GM23338 (cell line): ENCODE results near the gene DSEL. TPM values are rescaled to one million over a fixed set of nuclear protein-coding genes. Genes with fewer than 3 reads are reported as not detected.

Experiments
- ATAC-seq: fragments of 200-7000 bp; cut with Tn5 transposase; 3 replicates; pipeline ENCODE4 v1.9.1; 2020
- DNase-seq: peaks from one replicate; pipeline ENCODE4 v3.0.0-alpha.2; 2015; ENCODE audit warnings: low spot score
- H2AFZ ChIP-seq: fragments of 200-600 bp; sonication (generic); 2 replicates; pipeline ENCODE4 v1.8.0; 2016; ENCODE audit warnings: antibody characterized with exemption, mild to moderate bottlenecking, moderate library complexity
- H3F3A ChIP-seq: fragments of 200-600 bp; sonication (generic); replicated peaks from 2 replicates; pipeline ENCODE4 v1.8.0; 2017; ENCODE audit warnings: antibody characterized with exemption, mixed run types, low read depth
- H3K27ac ChIP-seq: fragments of 200-600 bp; sonication (generic); 2 replicates; pipeline ENCODE4 v1.6.1; 2016; ENCODE audit warnings: low read depth
- H3K27me3 ChIP-seq: fragments of 200-600 bp; sonication (generic); 2 replicates; pipeline ENCODE4 v1.8.0; 2016; ENCODE audit warnings: mild to moderate bottlenecking, mixed run types, moderate library complexity; ENCODE audit not compliant: insufficient read depth
- H3K36me3 ChIP-seq: fragments of 200-600 bp; sonication (generic); 2 replicates; pipeline ENCODE4 v1.8.0; 2016; ENCODE audit warnings: mild to moderate bottlenecking; ENCODE audit not compliant: insufficient read depth
- H3K4me1 ChIP-seq: fragments of 200-600 bp; sonication (generic); 2 replicates; pipeline ENCODE4 v1.8.0; 2016; ENCODE audit warnings: mild to moderate bottlenecking, moderate library complexity; ENCODE audit not compliant: insufficient read depth
- H3K4me2 ChIP-seq: fragments of 200-600 bp; sonication (generic); 2 replicates; pipeline ENCODE4 v1.7.1; 2017; ENCODE audit warnings: mixed run types
- H3K4me3 ChIP-seq: fragments of 200-600 bp; sonication (generic); 2 replicates; pipeline ENCODE4 v1.6.1; 2016; ENCODE audit warnings: mixed run types
- H3K79me2 ChIP-seq: fragments of 200-600 bp; sonication (generic); replicated peaks from 2 replicates; pipeline ENCODE4 v1.8.0; 2017; ENCODE audit warnings: mild to moderate bottlenecking; ENCODE audit not compliant: insufficient read depth
- H3K9me2 ChIP-seq: fragments of 200-600 bp; sonication (generic); 2 replicates; pipeline ENCODE4 v1.8.0; 2017; ENCODE audit not compliant: insufficient read depth
- H4K20me1 ChIP-seq: fragments of 200-600 bp; sonication (generic); replicated peaks from 2 replicates; pipeline ENCODE4 v1.8.0; 2017; ENCODE audit warnings: mild to moderate bottlenecking; ENCODE audit not compliant: insufficient read depth
- H3K27ac Mint-ChIP-seq: 2 replicates; pipeline ENCODE4 v1.8.0; 2020; ENCODE audit warnings: inconsistent platforms, mild to moderate bottlenecking, moderate library complexity, mixed read lengths
- H3K27me3 Mint-ChIP-seq: 3 replicates; pipeline ENCODE4 v1.8.0; 2022; ENCODE audit warnings: low read depth, mild to moderate bottlenecking, moderate library complexity, mixed read lengths, inconsistent platforms; ENCODE audit not compliant: insufficient read depth, poor library complexity
- H3K36me3 Mint-ChIP-seq: 3 replicates; pipeline ENCODE4 v1.8.0; 2021; ENCODE audit warnings: low read depth, mild to moderate bottlenecking, inconsistent platforms, moderate library complexity, mixed read lengths
- H3K4me1 Mint-ChIP-seq: 3 replicates; pipeline ENCODE4 v1.8.0; 2020; ENCODE audit warnings: mild to moderate bottlenecking, inconsistent platforms, mixed read lengths
- H3K4me3 Mint-ChIP-seq: 3 replicates; pipeline ENCODE4 v1.8.0; 2021; ENCODE audit warnings: moderate library complexity, mild to moderate bottlenecking, inconsistent platforms, mixed read lengths
- H3K9me3 Mint-ChIP-seq: 3 replicates; pipeline ENCODE4 v1.8.0; 2020; ENCODE audit warnings: moderate library complexity, mild to moderate bottlenecking, inconsistent platforms, mixed read lengths
- CREB1 ChIP-seq: fragments of 250-450 bp; sonication (Bioruptor Pico); IDR thresholded peaks from 2 replicates; pipeline ENCODE4 v1.5.0; 2020; ENCODE audit warnings: low read depth, mild to moderate bottlenecking, moderate library complexity
- EZH2 ChIP-seq: fragments of 200-600 bp; sonication (generic); IDR thresholded peaks from one replicate; pipeline ENCODE4 v1.8.0; 2017; ENCODE audit warnings: antibody characterized with exemption, mild to moderate bottlenecking, low read depth; ENCODE audit not compliant: unreplicated experiment
- EZH2phosphoT487 ChIP-seq: fragments of 200-600 bp; sonication (generic); IDR thresholded peaks from one replicate; pipeline ENCODE4 v1.8.1; 2018; ENCODE audit warnings: antibody characterized with exemption; ENCODE audit not compliant: unreplicated experiment
- JUNB ChIP-seq: IDR thresholded peaks from one replicate; pipeline ENCODE4 v1.6.1; 2016; ENCODE audit warnings: antibody characterized with exemption; ENCODE audit not compliant: unreplicated experiment
- NANOG ChIP-seq: IDR thresholded peaks from 2 replicates; pipeline ENCODE4 v1.6.1; 2016; ENCODE audit warnings: antibody characterized with exemption, borderline replicate concordance
- POLR2AphosphoS5 ChIP-seq: IDR thresholded peaks from 2 replicates; pipeline ENCODE4 v1.6.1; 2016; ENCODE audit warnings: antibody characterized with exemption, low read depth
- STAT1 ChIP-seq: IDR thresholded peaks from one replicate; pipeline ENCODE4 v1.6.1; 2016; ENCODE audit warnings: antibody characterized with exemption; ENCODE audit not compliant: unreplicated experiment
- ZNF114 ChIP-seq: fragments of 250-450 bp; sonication (Bioruptor Pico); IDR thresholded peaks from 2 replicates; pipeline ENCODE4 v1.5.0; 2020; ENCODE audit warnings: mild to moderate bottlenecking, moderate library complexity
- ZNF331 ChIP-seq: fragments of 250-450 bp; sonication (Bioruptor Pico); IDR thresholded peaks from 2 replicates; pipeline ENCODE4 v1.5.0; 2020; ENCODE audit warnings: low read depth, mild to moderate bottlenecking, moderate library complexity
- ZNF462 ChIP-seq: fragments of 250-450 bp; sonication (Bioruptor Pico); IDR thresholded peaks from 2 replicates; pipeline ENCODE4 v1.5.0; 2020; ENCODE audit warnings: mild to moderate bottlenecking, moderate library complexity
- polyA plus RNA-seq: library from polyadenylated mRNA; unstranded; fragments of >200 nt; fragmentation: Nextera tagmentation; extraction: Ambion mirVana; gene quantifications from 2 replicates; pipeline ENCODE4 v1.2.1, GENCODE V29; 2016
- total RNA-seq: library from RNA; depleted of rRNA; stranded (reverse); fragments of >200 nt; shearing (Covaris generic); gene quantifications from 2 replicates; pipeline ENCODE4 v1.2.3, GENCODE V29; 2014
- TF ChIP-seq, protein P1 (sequence below): IDR thresholded peaks from 2 replicates; pipeline ENCODE4 v1.6.1; 2016; ENCODE audit warnings: antibody characterized with exemption
- TF ChIP-seq, protein P2 (sequence below): IDR thresholded peaks from one replicate; pipeline ENCODE4 v1.6.1; 2018; ENCODE audit warnings: antibody characterized with exemption; ENCODE audit not compliant: unreplicated experiment
- TF ChIP-seq, protein P3 (sequence below), 2 experiments: fragments of 200-600 bp in 1 of 2; sonication (generic) in 1 of 2; conservative IDR thresholded peaks; 2 replicates each; pipeline versions ENCODE4 v1.5.1 to v1.6.1; 2016 to 2017; ENCODE audit warnings: antibody characterized with exemption in 2 of 2, low read depth in 2 of 2, mild to moderate bottlenecking in 2 of 2, moderate library complexity in 1 of 2

DSEL gene
- total and polyA plus RNA-seq, 2 experiments from 2014 or later, result 5.7 to 24.1 TPM

DNA sequence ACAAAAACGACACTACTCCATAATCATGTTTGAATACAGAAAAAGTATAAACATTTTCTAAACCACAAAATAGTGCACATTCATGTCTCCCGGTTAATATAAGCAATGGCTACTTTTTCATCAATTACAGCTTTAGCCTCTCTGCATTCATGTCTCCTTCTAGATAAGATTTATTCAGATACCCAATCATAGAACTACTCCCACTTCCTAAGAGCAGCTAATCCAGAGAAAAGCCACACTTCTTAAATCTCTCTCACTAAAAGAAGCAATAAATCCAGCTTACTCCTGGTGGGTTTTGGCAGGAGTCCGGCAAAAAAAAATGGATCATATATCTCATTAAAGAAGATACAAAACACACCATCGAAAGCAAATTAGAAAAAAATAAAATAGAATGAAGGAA lies 20.1 kb downstream of the DSEL start:
- H3K4me3 Mint-ChIP-seq, result no peak overlapping the region
- Histone ChIP-seq H4K20me1 (no peaks in the 10 kb centered on the region), H3K79me2 (no peaks in the 10 kb centered on the region), H2AFZ (no peak overlapping the region), H3K36me3 (no peaks in the 10 kb centered on the region), H3F3A (no peaks in the 10 kb centered on the region), H3K4me2 (no peak overlapping the region), H3K9me2 (no peaks in the 10 kb centered on the region), H3K4me3 (no peak overlapping the region), H3K27me3 (no peaks in the 10 kb centered on the region), H3K4me1 (peaks cover 19% of the 10 kb centered on the region), H3K27ac (no peak overlapping the region)
- DNase-seq, result no peak
- no peaks in the 10 kb centered on the region; the same call in 2 of the 3 replicates for H3K9me3 Mint-ChIP-seq
- TF ChIP-seq CREB1 (CRISPR knock-in tag) (no peak), ZNF331 (CRISPR knock-in tag) (no peak), ZNF114 (CRISPR knock-in tag) (no peak), NANOG (no peak), EZH2phosphoT487 (no peak), ZNF462 (no peak), STAT1 (no peak), JUNB (no peak), POLR2AphosphoS5 (no peak), EZH2 (no peak)
- TF ChIP-seq, protein P1, sequence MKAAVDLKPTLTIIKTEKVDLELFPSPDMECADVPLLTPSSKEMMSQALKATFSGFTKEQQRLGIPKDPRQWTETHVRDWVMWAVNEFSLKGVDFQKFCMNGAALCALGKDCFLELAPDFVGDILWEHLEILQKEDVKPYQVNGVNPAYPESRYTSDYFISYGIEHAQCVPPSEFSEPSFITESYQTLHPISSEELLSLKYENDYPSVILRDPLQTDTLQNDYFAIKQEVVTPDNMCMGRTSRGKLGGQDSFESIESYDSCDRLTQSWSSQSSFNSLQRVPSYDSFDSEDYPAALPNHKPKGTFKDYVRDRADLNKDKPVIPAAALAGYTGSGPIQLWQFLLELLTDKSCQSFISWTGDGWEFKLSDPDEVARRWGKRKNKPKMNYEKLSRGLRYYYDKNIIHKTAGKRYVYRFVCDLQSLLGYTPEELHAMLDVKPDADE, result no peak
- TF ChIP-seq, protein P2, sequence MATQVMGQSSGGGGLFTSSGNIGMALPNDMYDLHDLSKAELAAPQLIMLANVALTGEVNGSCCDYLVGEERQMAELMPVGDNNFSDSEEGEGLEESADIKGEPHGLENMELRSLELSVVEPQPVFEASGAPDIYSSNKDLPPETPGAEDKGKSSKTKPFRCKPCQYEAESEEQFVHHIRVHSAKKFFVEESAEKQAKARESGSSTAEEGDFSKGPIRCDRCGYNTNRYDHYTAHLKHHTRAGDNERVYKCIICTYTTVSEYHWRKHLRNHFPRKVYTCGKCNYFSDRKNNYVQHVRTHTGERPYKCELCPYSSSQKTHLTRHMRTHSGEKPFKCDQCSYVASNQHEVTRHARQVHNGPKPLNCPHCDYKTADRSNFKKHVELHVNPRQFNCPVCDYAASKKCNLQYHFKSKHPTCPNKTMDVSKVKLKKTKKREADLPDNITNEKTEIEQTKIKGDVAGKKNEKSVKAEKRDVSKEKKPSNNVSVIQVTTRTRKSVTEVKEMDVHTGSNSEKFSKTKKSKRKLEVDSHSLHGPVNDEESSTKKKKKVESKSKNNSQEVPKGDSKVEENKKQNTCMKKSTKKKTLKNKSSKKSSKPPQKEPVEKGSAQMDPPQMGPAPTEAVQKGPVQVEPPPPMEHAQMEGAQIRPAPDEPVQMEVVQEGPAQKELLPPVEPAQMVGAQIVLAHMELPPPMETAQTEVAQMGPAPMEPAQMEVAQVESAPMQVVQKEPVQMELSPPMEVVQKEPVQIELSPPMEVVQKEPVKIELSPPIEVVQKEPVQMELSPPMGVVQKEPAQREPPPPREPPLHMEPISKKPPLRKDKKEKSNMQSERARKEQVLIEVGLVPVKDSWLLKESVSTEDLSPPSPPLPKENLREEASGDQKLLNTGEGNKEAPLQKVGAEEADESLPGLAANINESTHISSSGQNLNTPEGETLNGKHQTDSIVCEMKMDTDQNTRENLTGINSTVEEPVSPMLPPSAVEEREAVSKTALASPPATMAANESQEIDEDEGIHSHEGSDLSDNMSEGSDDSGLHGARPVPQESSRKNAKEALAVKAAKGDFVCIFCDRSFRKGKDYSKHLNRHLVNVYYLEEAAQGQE, result no peak
- TF ChIP-seq, protein P3, sequence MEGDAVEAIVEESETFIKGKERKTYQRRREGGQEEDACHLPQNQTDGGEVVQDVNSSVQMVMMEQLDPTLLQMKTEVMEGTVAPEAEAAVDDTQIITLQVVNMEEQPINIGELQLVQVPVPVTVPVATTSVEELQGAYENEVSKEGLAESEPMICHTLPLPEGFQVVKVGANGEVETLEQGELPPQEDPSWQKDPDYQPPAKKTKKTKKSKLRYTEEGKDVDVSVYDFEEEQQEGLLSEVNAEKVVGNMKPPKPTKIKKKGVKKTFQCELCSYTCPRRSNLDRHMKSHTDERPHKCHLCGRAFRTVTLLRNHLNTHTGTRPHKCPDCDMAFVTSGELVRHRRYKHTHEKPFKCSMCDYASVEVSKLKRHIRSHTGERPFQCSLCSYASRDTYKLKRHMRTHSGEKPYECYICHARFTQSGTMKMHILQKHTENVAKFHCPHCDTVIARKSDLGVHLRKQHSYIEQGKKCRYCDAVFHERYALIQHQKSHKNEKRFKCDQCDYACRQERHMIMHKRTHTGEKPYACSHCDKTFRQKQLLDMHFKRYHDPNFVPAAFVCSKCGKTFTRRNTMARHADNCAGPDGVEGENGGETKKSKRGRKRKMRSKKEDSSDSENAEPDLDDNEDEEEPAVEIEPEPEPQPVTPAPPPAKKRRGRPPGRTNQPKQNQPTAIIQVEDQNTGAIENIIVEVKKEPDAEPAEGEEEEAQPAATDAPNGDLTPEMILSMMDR (conservative IDR thresholded peaks at IDR 0.05; ENCODE audit: low read depth in 2 of 2), result no peak
- H3K27me3 Mint-ChIP-seq, result no peaks in the 10 kb centered on the region
- ATAC-seq, result no peak
- H3K36me3 Mint-ChIP-seq, result peaks cover 3% of the 10 kb centered on the region; the same call in 2 of the 3 replicates
- H3K27ac Mint-ChIP-seq, result no peak overlapping the region
- H3K4me1 Mint-ChIP-seq, result peaks cover 19% of the 10 kb centered on the region
